Measurements from ENCODE around the gene CACNA1F.
A peak's percentile ranks its signal among the peaks of the same experiment; 100 is the strongest.

The CACNA1F gene

DNA sequence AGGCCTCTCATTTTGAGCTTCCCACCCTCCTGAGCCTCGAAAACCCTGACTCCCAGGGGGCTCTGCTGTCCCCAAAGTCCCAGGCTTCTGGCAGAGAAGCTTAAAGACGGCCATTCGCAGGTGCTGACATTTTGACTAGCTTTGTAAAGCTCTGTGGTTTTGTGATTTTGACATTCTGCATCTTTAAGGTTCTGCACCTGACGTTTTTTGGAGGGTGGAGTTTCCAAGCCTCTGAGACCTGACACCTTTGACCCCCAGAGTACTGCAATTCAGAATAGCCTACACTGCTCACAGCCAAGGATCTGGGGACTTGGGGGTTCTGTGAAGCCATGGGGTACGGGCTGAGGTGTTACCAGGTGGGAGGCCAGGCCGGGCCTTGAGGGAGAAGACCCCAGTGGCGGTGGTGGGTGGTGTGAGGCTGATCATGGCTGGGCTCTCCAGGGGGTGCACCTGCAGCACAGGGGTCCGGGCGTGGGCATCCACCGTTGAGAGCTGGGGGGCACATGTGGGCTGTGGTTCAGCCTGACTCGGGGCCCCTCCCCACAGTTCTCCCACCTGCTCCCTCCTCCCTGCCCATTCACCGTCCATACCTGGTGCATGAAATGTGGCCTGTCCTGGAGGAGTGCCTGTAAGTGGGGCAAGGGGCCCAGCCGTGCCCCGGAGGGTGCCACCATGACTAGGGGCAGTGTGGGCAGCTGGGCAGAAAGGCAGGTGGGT, 24.1 kb upstream of the CACNA1F start:
- DNase-seq (ENCODE audit: low spot score), result no peak

DNA sequence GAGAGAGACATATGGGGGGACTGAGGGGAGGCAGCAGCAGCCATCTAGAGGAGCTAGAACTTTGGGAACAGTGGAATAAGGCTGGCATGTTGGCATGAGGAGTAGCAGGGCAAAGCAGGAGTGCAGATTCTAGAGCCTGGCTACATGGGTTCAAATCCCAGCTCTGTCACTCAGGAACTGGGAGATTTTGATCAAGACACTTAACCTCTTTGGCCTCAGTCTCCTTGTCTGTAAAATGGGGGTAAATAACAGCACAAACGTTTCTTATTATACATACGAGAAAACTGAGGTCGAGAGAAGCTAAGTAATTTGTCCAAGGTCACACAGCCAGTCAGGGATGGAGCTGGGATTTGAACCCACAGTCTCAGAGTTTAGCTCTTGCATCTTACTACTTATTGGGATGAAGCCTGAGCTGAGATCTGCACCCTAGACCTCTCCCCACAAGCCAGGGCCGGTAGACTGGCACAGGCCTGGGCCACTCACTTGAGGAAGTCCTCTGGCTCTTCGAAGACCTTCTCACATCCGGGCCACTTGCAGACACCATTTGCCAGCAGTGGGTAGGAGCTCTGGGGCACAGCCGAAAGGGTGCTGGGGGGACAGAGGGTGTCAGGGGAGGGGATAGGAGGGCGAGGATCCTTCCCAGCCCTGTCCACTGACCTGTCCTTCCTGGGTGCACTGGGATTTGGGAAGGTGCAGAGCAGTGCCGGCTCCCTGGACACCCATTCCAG, 23.3 kb upstream of the CACNA1F start:
- no peak for DNase-seq (ENCODE audit: low spot score)

DNA sequence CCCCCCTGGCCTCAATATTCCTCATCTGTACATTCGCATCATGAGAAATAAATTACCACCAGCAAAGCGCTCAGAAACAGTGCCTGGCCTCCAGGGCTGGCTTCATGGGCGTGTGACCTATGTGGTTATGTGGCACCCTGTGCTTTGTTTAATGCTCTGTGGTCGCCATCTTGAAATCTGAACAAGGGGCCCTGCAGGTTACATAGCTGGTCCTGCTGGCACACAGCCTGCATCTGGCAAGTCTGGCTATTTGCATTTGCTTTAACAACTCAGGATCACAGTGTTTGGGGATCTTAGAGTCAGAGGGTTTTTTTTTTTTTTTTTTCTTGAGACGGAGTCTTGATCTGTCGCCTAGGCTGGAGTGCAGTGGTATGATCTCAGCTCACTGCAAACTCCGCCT, 21.5 kb upstream of the CACNA1F start:
- no peak for DNase-seq (ENCODE audit: low spot score)

DNA sequence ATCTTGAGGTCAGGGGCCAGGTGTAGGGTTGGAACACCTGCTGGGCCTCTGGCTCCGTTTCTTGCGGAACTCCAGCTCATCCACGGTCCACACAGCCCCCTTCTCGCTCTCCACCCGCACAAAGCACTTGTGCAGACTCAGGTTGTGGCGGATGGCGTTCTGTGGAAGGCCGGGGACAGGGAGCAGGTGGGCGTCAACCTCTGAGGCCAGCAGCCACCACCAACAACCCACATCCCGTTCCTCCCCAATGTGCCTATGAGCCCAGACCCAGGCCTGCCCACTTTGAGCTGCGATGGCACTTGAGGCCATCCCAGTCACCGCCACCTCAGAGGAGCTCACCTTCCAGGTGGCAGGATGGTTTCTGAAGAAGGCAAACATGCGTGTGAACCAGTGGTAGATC, 18.2 kb upstream of the CACNA1F start:
- no peak for DNase-seq (ENCODE audit: low spot score)

DNA sequence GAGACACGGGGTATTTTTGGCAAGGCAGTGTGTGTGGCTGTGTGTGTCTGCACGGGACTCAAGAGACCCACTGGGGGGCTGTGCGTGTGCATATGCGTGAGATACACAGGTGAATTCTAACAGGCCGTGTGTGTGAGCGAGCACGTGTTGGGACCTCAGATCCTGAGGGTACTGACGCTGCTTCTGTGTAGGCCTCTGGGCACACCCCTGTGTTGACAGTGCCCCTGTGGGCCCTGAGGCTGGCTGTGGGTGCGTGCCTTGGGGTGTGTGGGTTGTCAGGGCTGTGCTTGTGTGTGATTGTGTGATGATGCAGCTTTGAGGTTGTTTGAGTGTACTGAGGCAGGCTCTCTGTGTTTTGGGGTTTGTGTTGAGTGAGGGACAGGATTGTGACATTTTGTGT, 17.4 kb upstream of the CACNA1F start:
- DNase-seq (ENCODE audit: low spot score), result no peak

DNA sequence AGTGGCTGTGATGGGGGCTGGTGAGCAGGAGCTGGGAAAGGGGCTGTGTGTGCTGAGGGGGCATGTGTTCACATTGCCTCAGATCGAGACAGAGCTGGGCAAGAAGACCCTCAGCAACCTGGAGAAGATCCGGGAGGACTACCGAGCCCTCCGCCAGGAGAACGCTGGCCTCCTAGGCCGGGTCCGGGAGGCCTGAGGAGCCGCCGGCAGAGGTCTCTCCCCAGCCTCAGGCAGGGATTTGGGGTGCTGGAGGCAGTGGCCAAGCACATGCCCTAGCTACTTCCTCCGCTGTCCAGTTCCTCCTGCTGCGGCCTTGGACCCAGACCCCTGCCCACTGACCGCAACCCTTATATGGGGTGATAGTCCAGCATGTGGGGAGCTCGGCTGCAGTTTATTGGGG, 16.9 kb upstream of the CACNA1F start:
- DNase-seq (ENCODE audit: low spot score), result no peak

DNA sequence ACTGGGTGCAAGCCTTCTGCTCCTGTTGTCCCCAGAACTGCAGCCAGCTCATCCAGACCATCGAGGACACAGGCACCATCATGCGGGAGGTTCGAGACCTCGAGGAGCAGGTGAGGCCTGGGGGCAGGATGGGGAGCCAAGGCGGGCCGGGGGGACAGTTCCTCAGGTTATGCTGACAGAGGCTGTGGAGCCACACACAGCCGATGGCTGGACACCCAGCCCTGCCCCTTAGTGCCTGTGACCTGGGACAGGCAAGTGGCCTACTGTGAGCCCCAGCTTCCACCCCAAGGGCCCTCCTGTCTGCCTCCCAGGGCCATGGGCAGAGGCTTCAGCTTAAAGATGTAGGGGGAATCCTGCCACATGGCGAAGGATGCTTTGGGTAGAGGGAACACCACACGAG, 16.5 kb upstream of the CACNA1F start:
- no peak for DNase-seq (ENCODE audit: low spot score)

DNA sequence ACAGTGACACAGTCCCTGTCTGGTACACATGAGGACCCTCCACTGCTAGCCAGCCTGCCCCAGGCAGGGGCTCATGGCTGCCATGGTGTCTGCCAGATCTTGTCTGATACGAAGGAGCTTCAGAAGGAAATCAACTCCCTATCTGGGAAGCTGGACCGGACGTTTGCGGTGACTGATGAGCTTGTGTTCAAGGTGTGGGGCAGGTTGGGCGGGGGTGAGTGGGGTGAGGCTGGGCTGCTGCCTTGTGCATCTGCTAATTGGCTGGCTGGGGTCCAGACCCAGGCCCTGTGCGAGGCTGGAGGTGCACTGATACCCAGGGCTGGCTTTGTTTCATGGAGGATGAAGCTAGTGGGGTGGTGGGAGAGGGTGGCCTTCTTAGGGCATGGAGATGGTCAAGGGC, 15.9 kb upstream of the CACNA1F start:
- no peak for DNase-seq (ENCODE audit: low spot score)

DNA sequence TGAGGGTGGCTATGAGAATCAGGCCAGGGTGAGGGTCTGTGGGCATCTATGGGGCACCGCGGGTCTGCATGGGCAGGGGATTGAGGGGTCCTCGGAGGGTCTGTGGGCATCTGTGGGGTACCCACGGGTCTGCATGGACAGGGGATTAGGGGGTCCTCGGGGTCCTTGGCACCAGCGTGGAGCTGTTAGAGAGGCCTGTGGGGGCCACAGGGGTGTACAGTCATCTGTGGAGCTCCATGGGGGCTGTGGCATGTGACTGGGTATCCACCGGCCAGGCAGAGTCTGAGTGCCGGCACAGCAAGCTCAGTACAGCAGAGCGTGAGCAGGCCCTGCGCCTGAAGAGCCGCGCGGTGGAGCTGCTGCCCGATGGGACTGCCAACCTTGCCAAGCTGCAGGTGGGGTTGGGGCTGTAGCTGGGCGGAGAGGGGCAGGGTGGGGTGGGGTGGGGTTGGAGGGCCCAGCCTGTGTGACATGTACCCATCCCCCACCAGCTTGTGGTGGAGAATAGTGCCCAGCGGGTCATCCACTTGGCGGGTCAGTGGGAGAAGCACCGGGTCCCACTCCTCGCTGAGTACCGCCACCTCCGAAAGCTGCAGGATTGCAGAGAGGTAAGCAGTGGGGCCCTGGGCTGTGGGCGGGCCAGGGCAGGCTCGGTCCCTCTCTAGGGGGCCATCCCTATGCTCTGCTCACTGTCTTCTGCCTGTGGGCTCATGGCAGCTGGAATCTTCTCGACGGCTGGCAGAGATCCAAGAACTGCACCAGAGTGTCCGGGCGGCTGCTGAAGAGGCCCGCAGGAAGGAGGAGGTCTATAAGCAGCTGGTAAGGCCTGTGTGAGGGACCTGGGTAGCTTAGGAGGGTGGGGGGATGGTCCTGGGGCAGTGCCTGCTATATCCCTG, 15.0 kb upstream of the CACNA1F start:
- DNase-seq (ENCODE audit: low spot score), result no peak

DNA sequence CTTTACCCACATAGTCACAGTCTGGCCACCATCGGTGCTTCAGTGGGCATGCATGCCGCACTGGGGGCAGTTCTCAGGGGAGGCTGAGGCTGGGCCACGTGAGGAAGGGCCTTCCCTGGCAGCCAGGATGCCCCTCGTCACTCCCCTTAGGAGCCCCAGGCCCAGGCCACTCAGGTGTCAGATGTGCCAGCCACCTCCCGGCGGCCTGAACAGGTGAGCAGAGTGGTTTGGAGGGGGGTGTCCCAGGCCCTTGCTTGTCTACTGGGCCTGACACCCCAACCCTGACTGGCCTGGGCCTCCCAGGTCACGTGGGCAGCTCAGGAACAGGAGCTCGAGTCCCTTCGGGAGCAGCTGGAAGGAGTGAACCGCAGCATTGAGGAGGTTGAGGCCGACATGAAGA, 14.2 kb upstream of the CACNA1F start:
- DNase-seq (ENCODE audit: low spot score), result no peak

DNA sequence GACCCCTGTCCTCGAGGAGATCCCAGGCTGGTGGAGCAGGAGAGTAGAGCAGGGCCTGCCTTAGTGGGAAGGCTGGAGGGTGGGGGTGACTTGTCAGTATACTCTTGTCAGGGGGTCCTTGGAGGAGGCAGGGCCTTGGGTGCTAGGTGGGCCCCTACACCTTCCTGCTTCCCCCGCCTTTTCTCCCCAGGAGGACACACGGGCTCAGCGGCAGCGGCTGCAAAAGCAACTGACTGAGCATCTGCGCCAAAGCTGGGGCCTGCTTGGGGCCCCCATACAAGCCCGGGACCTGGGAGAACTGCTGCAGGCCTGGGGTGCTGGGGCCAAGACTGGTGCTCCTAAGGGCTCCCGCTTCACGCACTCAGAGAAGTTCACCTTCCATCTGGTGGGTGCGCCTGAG, 13.4 kb upstream of the CACNA1F start:
- no peak for DNase-seq (ENCODE audit: low spot score)

DNA sequence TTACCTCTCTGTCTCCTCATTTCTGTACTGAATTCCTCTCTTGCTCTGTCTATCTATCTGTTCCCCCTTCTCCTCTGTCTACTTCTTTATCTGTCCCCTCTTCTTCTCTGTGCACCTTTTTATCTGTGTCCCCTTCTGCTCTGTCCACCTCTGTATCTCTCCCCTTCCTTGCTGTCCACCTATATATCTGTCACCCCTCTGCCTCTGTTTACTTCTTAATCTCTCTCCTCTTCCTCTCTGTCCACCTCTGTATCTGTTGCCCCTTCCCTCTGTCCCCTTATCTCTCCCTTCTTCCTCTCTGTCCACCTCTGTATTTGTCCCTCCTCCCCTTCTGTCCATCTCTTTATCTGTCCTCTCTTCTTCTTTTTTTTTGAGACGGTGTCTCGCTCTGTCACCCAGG, 11.1 kb upstream of the CACNA1F start:
- no peak for DNase-seq (ENCODE audit: low spot score)

DNA sequence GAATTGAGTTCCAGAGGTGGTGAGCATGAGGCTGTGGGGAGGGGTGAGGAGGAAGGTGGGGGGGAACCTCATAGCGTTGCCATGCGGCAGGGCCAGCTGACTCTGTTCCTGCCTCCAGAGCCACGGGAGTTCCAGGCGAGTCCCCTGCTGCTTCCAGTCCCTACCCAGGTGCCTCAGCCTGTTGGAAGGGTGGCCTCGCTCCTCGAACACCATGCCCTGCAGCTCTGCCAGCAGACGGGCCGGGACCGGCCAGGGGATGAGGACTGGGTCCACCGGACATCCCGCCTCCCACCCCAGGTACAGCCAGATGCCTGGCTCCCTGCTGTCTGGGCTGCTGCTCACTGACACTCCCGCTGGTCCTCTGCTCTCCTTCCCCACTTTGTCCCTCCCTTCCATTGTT, 10.0 kb upstream of the CACNA1F start:
- no peak for DNase-seq (ENCODE audit: low spot score)

DNA sequence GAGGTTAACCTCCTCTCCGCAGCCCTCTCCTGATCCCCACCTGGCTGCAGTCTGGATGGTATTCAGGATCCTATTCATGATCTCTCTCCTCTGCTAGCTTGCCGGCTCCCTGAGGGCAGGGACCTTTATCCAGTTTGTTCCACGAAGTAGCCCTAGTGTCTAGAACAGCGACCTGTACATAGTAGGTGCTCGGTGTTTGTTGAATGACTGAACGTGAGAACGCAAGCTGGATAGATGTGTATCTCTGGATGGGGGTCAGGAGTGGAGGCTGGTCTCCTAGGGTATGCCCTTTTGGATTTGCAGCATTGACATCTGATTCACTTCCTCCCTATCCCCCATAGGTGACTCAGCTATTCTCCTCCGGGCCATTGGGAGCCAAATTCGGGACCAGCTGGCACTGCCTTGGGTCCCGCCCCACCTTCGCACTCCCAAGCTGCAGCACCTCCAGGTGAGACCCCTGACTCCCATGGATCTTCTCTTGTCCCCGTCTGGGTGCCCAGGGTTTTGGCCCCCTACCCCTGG, 9.5 kb upstream of the CACNA1F start:
- no peak for DNase-seq (ENCODE audit: low spot score)

DNA sequence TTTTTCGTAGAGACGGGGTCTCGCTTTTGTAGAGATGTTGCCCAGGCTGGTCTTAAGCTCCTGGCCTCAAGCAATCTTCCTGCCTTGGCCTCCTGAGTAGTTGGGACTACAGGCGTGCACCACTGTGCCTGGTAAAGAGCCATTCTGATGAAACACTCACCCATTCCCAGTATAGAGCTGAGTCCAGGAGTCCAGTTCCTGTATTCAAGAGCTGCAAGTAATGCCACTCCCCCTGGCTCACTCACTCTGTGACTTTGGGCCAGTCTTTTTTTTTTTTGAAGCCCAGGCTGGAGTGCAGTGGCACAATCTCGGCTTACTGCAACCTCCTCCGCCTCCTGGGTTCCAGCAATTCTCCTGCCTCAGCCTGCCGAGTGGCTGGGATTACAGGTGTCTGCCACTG, 5.6 kb upstream of the CACNA1F start:
- no peak for DNase-seq (ENCODE audit: low spot score)

DNA sequence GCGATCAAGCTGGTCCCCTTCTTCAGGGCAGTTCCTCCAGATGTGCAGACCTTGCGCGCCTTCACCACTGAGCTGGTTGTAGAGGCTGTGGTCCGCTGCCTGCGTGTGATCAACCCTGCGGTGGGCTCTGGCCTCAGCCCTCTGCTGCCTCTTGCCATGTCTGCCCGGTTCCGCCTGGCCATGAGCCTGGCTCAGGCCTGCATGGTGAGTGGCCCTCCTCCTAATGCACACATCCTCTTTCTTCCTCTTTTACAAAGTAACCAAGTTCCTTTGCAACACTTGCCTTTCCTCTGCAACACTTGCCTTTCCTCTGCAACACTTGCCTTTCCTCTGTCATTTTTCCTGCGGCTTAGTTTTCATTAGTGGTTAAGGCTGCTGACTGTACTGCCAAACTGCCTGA, 3.9 kb upstream of the CACNA1F start:
- DNase-seq (ENCODE audit: low spot score), result no peak

DNA sequence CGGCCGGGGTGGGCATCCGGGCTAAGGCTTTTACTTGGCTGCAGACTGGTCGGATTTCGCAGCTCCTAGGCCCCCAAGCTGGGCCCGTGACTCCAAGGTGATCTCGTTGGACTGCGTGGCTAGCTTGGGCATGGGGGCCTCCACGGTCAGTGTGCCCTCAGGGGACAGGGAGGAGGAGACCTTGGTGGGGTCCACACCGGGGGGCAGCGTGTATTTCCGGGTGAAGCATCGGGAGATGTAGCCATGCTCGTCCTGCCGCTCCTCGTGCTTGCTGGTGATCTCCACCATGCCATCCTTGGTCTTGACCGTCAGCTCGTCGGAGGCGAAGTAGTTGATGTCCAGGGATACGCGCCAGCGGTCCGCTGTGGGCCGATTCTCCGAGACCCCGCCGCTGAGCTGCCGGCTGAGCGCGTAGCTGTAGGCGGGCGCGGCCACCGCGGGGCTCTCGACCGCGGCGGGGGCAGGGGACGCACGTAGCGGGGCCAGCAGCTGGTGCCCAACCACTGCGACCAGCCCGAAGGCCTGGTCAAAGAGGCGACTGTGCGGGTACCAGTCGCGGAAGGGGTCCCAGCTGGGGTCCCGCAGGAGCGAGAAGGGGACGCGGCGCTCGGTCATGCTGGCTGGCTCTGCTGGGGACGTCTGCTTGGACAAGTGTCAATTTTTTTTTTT, 881 bp upstream of the CACNA1F start:
- no peak for DNase-seq (ENCODE audit: low spot score)

DNA sequence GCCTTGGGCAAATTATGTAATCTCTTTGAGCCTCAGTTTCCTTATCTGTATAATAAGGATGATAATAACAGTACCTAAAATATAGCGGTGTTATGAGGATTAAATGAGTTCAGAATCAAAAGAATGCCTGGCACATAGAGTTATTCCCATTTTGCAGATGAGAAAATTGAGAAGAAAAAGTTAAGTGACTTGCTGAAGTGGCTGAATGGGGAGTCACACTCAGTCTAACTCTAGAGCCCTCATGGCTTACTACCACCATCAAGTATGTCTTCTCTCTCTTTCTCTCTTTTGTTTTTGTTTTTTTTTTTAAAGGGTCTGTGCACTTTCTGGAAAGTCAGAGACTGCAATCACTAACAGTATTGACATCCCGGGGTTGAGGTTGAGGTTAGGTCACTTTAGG, 615 bp downstream of the CACNA1F start:
- no peak for DNase-seq (ENCODE audit: low spot score)

DNA sequence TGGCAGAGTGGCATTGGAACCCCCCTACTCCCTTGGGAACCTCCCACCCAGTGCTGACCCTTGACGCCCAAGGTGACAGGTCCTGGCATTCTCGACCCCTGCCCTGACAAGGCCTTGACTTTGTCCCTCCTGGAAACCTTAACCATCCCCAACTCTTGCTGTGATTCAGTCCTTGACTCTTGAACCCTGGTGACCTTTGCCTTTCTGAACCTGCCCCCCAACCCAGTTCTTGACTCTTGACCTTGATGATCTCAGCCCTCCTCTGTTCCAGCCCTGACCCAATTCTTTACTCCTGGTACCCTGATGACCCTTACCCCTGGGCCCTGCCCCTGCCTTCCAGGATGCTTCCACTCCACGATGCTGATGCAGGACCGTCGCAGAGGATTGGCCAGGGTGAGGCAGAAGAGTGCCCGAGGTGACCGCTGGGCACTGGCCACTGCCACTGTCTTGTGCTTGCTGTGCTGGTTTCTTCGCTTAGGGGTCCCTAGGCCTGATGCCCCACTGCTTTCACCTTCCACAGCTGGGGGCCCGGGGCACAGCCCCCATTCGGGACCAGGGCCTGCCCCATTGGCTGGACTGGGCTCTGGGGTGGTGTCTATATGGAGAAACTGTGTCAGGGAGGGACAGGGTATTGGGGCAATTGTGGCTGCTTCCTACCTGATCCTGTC, 1.7 kb downstream of the CACNA1F start:
- no peak for DNase-seq (ENCODE audit: low spot score)

DNA sequence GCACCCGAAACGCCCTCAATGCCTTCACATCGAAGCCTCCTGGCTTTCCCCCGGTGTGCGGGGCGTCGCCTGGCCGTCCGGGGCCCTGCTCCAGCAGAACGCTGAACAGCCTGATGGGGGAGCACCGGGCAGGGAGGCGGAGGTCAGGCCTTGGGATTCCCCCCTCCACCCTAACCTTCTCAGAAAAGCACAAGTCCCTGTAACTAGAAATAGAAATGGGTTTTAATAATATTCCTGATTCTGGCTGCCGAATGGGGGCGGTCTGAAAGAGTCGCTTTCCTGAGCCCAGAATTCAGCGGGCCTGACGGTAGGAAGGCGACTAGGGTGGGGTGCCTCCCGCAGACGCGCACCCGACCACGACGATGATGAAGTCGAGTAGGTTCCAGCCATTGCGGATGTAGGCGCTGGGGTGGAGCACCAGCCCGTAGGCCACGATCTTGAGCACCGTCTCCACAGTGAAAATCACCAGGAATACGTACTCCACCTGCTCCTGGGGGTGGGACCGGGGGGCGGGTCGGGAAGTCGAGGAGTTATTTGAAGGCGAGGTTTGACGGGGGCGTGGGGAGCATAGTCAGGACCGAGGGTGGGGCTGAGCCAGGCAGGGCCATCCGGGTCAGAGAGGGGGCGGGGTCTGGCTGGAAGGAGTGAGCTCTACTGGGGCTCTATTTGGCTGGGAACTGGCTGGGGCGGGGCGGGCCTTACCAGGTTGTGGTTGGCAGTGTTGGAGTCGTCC, 2.5 kb downstream of the CACNA1F start:
- DNase-seq (ENCODE audit: low spot score), result peak; percentile 82

DNA sequence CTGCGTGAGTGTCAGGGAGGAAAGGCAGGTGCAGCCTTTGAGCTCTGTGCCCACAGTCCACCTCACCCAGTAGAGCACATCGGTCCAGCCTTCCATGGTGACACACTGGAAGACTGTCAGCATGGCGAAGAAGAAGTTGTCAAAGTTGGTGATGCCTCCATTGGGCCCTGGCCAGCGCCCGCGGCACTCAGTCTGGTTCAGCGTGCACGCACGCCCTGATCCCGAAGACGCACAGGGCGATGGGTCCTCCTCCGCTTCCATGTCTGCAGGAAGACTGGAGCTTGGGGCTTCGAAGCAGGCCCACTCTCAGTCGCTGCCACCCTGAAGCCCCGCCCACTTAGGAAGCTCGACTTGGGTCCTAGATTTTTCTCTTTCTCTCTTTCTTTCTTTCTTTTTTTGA, 5.0 kb downstream of the CACNA1F start:
- DNase-seq (ENCODE audit: low spot score), result no peak

All from SW480 (cell line).